Mesothelial cell of epicardium (in vitro differentiated cells): ENCODE data around the gene MOSPD2. TPM values are rescaled to one million over a fixed set of nuclear protein-coding genes. Genes with fewer than 3 reads are reported as not detected.

Source experiments
- DNase-seq, 2 experiments: peaks; one replicate each; pipeline ENCODE4 v3.0.0; 2021; ENCODE audit warnings: low spot score in 2 of 2; ENCODE audit not compliant: unreplicated experiment in 2 of 2
- H3K27ac Mint-ChIP-seq: 2 replicates; pipeline ENCODE4 v1.8.0; 2021; ENCODE audit warnings: mixed read lengths
- H3K27me3 Mint-ChIP-seq: 2 replicates; pipeline ENCODE4 v1.8.0; 2021; ENCODE audit warnings: low read depth, mixed read lengths
- H3K36me3 Mint-ChIP-seq: 2 replicates; pipeline ENCODE4 v1.8.0; 2021; ENCODE audit warnings: mixed read lengths
- H3K4me1 Mint-ChIP-seq: 2 replicates; pipeline ENCODE4 v1.8.0; 2021; ENCODE audit warnings: mixed read lengths
- H3K4me3 Mint-ChIP-seq: 2 replicates; pipeline ENCODE4 v1.8.0; 2021; ENCODE audit warnings: mild to moderate bottlenecking, moderate library complexity, mixed read lengths
- H3K9me3 Mint-ChIP-seq: 2 replicates; pipeline ENCODE4 v1.8.0; 2021; ENCODE audit warnings: mixed read lengths
- CTCF ChIP-seq: fragments of 200-600 bp; sonication (generic); IDR thresholded peaks from one replicate; pipeline ENCODE4 v1.5.0; 2021; ENCODE audit warnings: antibody characterized with exemption; ENCODE audit not compliant: unreplicated experiment
- total RNA-seq: library from RNA; stranded (reverse); gene quantifications from 3 replicates; pipeline ENCODE4 v1.2.1, GENCODE V29; 2021

Gene MOSPD2
- total RNA-seq, 1 donor from 2014 or later: 11.8 TPM

DNA sequence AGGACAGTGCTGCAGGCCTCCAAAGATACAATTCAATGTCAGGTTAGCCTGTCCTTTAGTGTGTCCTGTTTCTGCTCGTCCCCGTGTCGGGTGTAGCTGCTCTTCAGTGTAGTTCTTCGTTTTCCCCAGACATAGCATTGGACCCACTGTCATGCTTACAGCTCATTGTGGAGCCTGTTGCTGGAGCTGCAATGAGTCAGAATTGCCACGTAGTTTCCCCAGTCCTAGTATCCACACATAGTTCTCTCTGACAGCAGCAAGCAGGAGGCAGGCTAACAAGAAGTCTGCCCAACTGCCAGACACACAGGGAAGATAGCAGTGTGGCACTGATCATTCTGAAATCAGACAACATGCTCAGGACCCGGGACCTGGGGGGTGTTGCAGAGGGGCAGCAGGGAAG lies 49.2 kb downstream of the MOSPD2 start:
- no peak for DNase-seq

GRCh38 chrX:14923761-14924160 lies 50.5 kb downstream of the MOSPD2 start:
- no peak overlapping the region for H3K4me3 Mint-ChIP-seq
- H3K4me1 Mint-ChIP-seq: peaks cover 6% of the 10 kb centered on the region
- H3K27ac Mint-ChIP-seq: no peak overlapping the region
- H3K36me3 Mint-ChIP-seq: peaks cover 4% of the 10 kb centered on the region
- H3K27me3 Mint-ChIP-seq: no peaks in the 10 kb centered on the region
- H3K9me3 Mint-ChIP-seq: peaks cover 23% of the 10 kb centered on the region
- no peak for TF ChIP-seq CTCF
- no peak for DNase-seq

More for the DNA sequence above, 49.2 kb downstream of the MOSPD2 start:
- Mint-ChIP-seq H3K27ac (no peak overlapping the region), H3K27me3 (no peaks in the 10 kb centered on the region), H3K4me3 (no peak overlapping the region), H3K9me3 (peaks cover 19% of the 10 kb centered on the region), H3K36me3 (peaks cover 9% of the 10 kb centered on the region), H3K4me1 (peaks cover under 1% of the 10 kb centered on the region)
- no peak for TF ChIP-seq CTCF

- H3K36me3 Mint-ChIP-seq: no peaks in the 10 kb centered on the region
- TF ChIP-seq CTCF: no peak
- H3K27me3 Mint-ChIP-seq: no peaks in the 10 kb centered on the region
- no peak overlapping the region for H3K27ac Mint-ChIP-seq
- peaks cover 6% of the 10 kb centered on the region for H3K4me1 Mint-ChIP-seq
- H3K4me3 Mint-ChIP-seq: no peak overlapping the region
- H3K9me3 Mint-ChIP-seq: peaks cover 25% of the 10 kb centered on the region
- DNase-seq: no peak
Measured at GRCh38 chrX:14926471-14926870, 53.2 kb downstream of the MOSPD2 start.

GRCh38 chrX:14927401-14927800 lies 54.2 kb downstream of the MOSPD2 start:
- no peak overlapping the region for H3K4me3 Mint-ChIP-seq
- DNase-seq: no peak
- no peak for TF ChIP-seq CTCF
- no peaks in the 10 kb centered on the region for H3K27me3 Mint-ChIP-seq
- no peaks in the 10 kb centered on the region for H3K36me3 Mint-ChIP-seq
- peaks cover 32% of the 10 kb centered on the region for H3K9me3 Mint-ChIP-seq
- peaks cover 6% of the 10 kb centered on the region for H3K4me1 Mint-ChIP-seq
- H3K27ac Mint-ChIP-seq: peak overlapping the region; percentile 33

DNA sequence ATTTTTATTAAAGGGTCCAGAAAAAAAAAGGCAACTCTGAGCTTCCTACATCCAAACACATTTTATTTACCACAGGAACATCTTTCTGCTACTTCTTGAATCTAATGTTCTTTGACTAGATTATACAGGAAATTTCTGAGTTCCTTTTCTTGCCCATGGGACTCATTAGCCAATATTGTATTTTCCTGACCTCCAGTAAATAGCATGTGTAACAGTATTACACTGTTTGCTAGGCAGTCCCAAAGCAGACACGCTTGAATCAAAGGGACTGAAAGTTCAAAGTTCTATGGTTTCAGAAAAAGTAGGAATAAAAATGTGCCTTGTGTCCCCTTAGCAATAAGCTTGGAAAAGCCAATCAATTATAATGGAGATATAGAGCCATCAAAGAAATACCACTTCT lies 57.4 kb downstream of the MOSPD2 start:
- Mint-ChIP-seq H3K4me1 (peaks cover 6% of the 10 kb centered on the region), H3K36me3 (no peaks in the 10 kb centered on the region), H3K9me3 (peaks cover 37% of the 10 kb centered on the region), H3K4me3 (no peak overlapping the region), H3K27me3 (no peaks in the 10 kb centered on the region), H3K27ac (no peak overlapping the region)
- no peak for DNase-seq
- TF ChIP-seq CTCF: no peak

- DNase-seq: no peak
Measured at GRCh38 chrX:14932136-14932535, 58.9 kb downstream of the MOSPD2 start.

More at GRCh38 chrX:14932136-14932535, 58.9 kb downstream of the MOSPD2 start:
- no peak overlapping the region for H3K27ac Mint-ChIP-seq
- TF ChIP-seq CTCF: no peak
- H3K27me3 Mint-ChIP-seq: no peaks in the 10 kb centered on the region
- peaks cover 6% of the 10 kb centered on the region for H3K4me1 Mint-ChIP-seq
- H3K9me3 Mint-ChIP-seq: peaks cover 44% of the 10 kb centered on the region
- H3K4me3 Mint-ChIP-seq: no peak overlapping the region
- no peaks in the 10 kb centered on the region for H3K36me3 Mint-ChIP-seq
